Thymus (tissue), 11 donors: ENCODE results near the gene GNAI2. TPM values are rescaled to one million over a fixed set of nuclear protein-coding genes. Genes with fewer than 3 reads are reported as not detected.
"Not testable (repeated sequence)": the region's sequence is repeated elsewhere in the genome, so short reads cannot be mapped to it uniquely, and the experiment has no call there.

Experiments used
- DNase-seq, 9 donors: peaks; one replicate each; pipeline ENCODE4 v3.0.0-alpha.2; 2013; ENCODE audit warnings: low spot score in 9 of 9, low read depth in 6 of 9, missing footprints in 1 of 9
- H3K27ac ChIP-seq, 2 donors: one replicate each; pipeline ENCODE4 v1.5.1; 2013; ENCODE audit warnings: control low read depth in 1 of 2, low read depth in 1 of 2, low read length in 1 of 2, mild to moderate bottlenecking in 1 of 2, moderate library complexity in 1 of 2
- H3K27me3 ChIP-seq, 2 donors: one replicate each; pipeline ENCODE4 v1.5.1; 2013; ENCODE audit warnings: low read length in 1 of 2; ENCODE audit not compliant: control insufficient read depth in 2 of 2, insufficient read depth in 1 of 2
- H3K36me3 ChIP-seq, 2 donors: one replicate each; pipeline ENCODE4 v1.5.1; 2013; ENCODE audit warnings: low read length in 1 of 2, mild to moderate bottlenecking in 1 of 2, moderate library complexity in 1 of 2; ENCODE audit not compliant: control insufficient read depth in 2 of 2, insufficient read depth in 2 of 2
- H3K4me1 ChIP-seq, 2 donors: one replicate each; pipeline ENCODE4 v1.5.1; 2013; ENCODE audit warnings: low read length in 2 of 2; ENCODE audit not compliant: control insufficient read depth in 2 of 2, insufficient read depth in 2 of 2
- H3K4me3 ChIP-seq, 2 donors: one replicate each; pipeline ENCODE4 v1.5.1; 2013; ENCODE audit warnings: low read length in 2 of 2, control low read depth in 1 of 2, mild to moderate bottlenecking in 1 of 2
- H3K9me3 ChIP-seq, 2 donors: one replicate each; pipeline ENCODE4 v1.5.1; 2013; ENCODE audit warnings: low read length in 1 of 2, mild to moderate bottlenecking in 1 of 2; ENCODE audit not compliant: control insufficient read depth in 2 of 2, insufficient read depth in 1 of 2
- WGBS: extraction: QIAGEN DNeasy Blood & Tissue Kit; methylation state at CpG from one replicate; pipeline ENCODE4 v1.1.7; 2013; 5-methylcytosine and 5-hydroxymethylcytosine counted together
- polyA plus RNA-seq: library from polyadenylated mRNA; stranded (reverse); fragments of 200-250 nt; gene quantifications from one replicate; pipeline ENCODE4 v1.2.3, GENCODE V29; 2013
- total RNA-seq: library from RNA; stranded (reverse); fragments of 120-200 nt; gene quantifications from one replicate; pipeline ENCODE4 v1.2.4, GENCODE V29; 2013
- donor health status: healthy.

The GNAI2 gene
- total and polyA plus RNA-seq, 2 donors = 177 to 187 TPM

DNA sequence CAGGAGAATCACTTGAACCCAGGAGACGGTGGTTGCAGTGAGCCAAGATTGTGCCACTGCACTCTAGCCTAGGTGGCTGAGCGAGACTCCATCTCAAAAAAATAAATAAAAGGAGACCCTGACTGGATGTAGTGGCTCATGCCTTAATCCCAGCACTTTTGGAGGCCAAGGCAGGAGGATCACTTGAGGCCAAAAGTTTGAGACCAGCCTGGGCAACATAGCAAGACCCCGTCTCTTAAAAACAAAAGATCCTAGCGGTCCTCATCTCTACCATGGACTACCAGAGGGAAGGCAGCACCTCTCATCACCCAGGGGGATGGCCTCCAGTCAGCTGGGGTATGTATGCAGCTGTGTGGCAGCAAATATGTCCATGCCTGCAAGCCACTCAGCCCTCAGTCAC is 26.2 kb downstream of the GNAI2 start:
- WGBS = 98% methylated on average over 4 of the region's 4 CpGs
- not testable (repeated sequence) for H3K27ac ChIP-seq, DNase-seq, H3K4me3 ChIP-seq, H3K9me3 ChIP-seq
- Histone ChIP-seq H3K27me3 (peaks cover 3 to 30% of the 10 kb centered on the region in 2 donors), H3K4me1 (peaks cover 3 to 30% of the 10 kb centered on the region in 2 donors), H3K36me3 (peaks cover 13 to 20% of the 10 kb centered on the region in 2 donors)

DNA sequence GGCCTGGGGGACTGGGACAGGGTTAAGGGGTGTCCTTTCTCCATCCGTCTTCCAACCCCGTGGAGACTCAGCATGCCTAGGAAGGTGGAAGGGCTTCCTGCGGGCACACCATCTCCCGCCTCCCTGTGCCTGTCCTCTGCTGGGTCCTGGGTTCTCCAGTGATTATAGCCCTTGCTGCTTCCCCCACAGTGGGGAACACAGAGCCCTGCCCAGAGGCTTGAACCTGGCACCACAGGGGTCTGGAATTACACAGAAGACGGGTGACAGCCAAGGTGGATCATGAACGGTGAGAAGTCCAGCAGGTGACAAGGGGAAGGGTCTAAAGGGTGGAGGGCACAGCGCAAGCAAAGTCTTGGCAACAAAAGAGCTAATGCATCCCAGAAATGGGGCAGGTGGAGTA is 26.8 kb downstream of the GNAI2 start:
- peaks cover 7 to 35% of the 10 kb centered on the region in 2 donors for H3K27me3 ChIP-seq
- DNase-seq = no peak
- 96% methylated on average over 7 of the region's 7 CpGs for WGBS
- peaks cover 3 to 30% of the 10 kb centered on the region in 2 donors for H3K4me1 ChIP-seq
- H3K36me3 ChIP-seq = peaks cover 7 to 15% of the 10 kb centered on the region in 2 donors
- H3K27ac ChIP-seq = no peak overlapping the region
- H3K9me3 ChIP-seq = no peaks in the 10 kb centered on the region
- H3K4me3 ChIP-seq = no peak overlapping the region

DNA sequence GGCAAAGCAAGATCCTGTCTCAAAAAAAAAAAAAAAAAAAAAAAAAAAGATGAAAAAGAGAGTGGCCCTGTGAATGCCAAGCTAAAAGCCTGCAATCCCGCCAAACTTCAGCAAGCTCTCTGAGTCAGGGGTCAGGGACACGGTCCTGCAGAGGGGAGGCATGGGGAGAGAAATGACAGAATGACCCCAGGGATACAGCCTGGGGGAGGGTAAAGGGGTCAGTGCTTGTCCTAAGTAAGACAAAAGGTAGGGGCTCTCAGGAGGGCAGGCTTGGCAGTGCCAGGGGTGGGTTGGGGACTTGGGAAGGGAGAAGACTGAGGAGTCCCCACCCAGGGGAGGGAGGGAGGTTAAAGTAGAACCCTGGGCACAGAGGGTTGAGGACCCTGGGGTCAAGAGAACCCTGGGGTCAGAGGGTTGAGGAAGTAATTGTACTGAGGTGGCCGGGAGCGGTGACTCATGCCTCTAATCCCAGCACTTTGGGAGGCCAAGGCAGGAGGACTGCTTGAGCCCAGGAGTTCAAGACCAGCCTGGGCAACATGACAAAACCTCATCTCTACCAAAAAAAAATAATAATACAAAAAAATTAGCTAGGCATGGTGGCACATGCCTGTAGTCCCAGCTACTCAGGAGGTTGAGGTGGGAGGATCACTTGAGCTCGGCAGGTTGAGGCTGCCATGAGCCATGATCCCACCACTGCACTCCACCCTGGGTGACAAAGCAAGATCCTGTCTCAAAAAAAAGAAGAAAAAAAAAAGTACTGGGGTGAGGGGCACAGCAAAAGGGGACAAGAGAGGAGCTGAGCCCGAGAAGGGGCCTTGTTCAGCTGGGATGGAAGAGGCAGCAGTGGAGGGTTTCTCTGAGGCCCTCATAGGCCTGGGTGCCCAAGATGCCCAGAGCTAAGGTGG is 27.7 kb downstream of the GNAI2 start:
- Histone ChIP-seq H3K4me1 (peaks cover 3 to 23% of the 10 kb centered on the region in 2 donors), H3K27ac (no peak overlapping the region), H3K27me3 (peaks cover 7 to 45% of the 10 kb centered on the region in 2 donors), H3K9me3 (no peaks in the 10 kb centered on the region), H3K4me3 (no peak overlapping the region), H3K36me3 (peaks cover 0 to 5% of the 10 kb centered on the region in 2 donors)
- DNase-seq = no peak
- WGBS = 94% methylated on average over 6 of the region's 6 CpGs

DNA sequence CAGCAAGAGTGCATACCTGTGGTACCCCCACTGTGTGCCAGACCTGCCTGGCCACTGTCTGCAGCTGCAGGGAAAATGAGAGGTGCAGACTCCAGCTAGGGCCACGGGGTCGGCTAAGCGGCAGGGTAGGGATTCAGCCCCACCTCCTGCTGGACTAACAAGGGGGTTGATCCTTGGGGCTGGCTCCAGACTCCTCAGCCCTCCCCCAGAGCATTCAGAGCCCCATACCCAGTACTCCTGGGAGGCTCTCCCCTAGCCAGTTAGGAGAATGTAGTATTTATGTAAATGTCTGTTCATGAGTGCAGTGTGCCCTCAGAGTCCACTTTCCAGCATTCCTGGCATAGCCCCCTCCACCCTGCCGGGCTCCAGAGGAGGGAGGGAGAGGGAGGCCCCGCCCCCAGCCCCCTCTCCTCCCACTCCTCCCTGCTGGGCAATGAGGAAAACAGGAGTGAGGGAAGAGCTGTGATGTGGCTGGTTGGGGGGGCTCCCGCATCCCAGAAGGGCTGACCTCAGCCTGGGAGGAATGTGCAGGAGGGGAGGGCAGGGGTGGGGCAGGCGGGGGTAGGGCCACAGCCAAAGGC is 28.5 kb downstream of the GNAI2 start:
- Histone ChIP-seq H3K9me3 (no peaks in the 10 kb centered on the region), H3K27ac (no peak overlapping the region), H3K4me3 (no peak overlapping the region), H3K36me3 (peaks cover 0 to 2% of the 10 kb centered on the region in 2 donors), H3K27me3 (peaks cover 8 to 52% of the 10 kb centered on the region in 2 donors), H3K4me1 (peaks cover 3 to 20% of the 10 kb centered on the region in 2 donors)
- no peak for DNase-seq
- WGBS = 78% methylated on average over 7 of the region's 7 CpGs

DNA sequence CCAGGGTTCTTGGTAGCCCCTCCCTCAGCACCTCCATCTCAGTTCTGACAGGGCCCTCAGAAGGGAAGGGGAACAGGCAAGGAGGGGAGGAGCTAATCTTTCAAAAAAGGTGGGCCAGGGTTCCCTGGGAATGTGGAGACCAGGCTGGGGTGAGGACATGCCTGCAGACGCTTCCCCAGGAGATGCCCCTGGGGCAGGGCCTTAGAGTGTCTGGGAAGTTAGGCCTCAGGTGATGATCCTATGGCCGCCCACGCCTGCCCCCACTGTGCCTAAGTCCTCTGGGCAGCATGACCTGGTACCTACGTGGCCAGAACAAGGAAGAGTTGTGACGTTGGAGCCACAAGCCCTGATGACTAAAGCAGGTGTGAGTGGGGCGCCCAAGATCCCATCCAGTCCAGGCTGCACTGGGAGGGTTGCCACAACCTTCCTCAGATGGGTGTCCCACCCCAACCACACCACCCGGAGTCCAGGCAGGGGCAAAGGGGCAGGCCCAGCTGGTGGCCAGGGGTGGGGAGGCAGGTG is 29.0 kb downstream of the GNAI2 start:
- H3K27ac ChIP-seq = no peak overlapping the region
- H3K4me3 ChIP-seq = no peak overlapping the region
- WGBS = 92% methylated on average over 7 of the region's 7 CpGs
- no peak for DNase-seq
- no peaks in the 10 kb centered on the region for H3K9me3 ChIP-seq
- peaks cover 3 to 15% of the 10 kb centered on the region in 2 donors for H3K4me1 ChIP-seq
- peaks cover 9 to 58% of the 10 kb centered on the region in 2 donors for H3K27me3 ChIP-seq
- no peaks in the 10 kb centered on the region for H3K36me3 ChIP-seq

DNA sequence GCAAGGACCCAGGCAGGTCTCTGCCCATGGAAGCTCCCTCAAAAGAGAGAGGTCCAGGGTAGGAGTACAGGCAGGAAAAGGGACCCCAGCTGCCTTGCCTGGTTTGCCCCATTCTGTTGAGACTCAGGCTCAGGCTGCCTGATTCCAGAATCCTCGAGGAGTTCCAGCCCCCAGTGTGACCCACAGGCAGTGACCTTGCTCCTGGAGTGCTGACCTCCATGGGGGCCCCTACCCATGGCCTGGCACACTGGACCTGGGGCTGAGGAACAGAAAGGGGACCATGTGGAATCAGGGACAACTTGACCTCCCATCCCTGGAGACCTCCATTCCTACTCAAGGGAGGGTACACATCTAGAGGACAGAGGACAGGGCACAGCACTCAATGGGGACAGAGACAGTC is 29.6 kb downstream of the GNAI2 start:
- peaks cover 0 to 11% of the 10 kb centered on the region in 2 donors for H3K4me1 ChIP-seq
- WGBS = 82% methylated on average over 1 of the region's 1 CpG
- no peaks in the 10 kb centered on the region for H3K36me3 ChIP-seq
- no peak overlapping the region for H3K27ac ChIP-seq
- peaks cover 9 to 57% of the 10 kb centered on the region in 2 donors for H3K27me3 ChIP-seq
- H3K4me3 ChIP-seq = no peak overlapping the region
- DNase-seq = no peak
- H3K9me3 ChIP-seq = no peaks in the 10 kb centered on the region

DNA sequence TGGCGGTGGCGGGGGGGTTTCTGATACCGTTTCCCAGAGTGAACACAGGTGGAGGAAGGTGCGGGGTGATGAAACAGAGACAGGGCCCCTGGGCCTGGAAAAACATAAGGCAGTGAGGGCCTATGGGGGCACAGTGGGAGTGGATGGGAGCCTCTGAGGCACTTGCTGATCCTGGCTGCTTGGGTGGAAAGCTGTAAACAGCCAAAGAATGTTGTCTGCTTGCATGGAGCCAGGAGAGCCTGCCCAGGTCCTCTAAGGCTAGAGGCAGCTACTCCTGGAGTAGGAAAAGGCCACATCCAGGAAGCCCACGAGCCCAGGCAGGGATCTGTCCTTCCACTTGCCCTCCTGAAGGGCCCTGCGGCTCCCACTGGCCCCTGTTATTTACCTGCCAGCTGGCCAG is 30.0 kb downstream of the GNAI2 start:
- H3K36me3 ChIP-seq = no peaks in the 10 kb centered on the region
- H3K9me3 ChIP-seq = no peaks in the 10 kb centered on the region
- WGBS = 92% methylated on average over 6 of the region's 6 CpGs
- DNase-seq = no peak
- H3K27ac ChIP-seq = no peak overlapping the region
- H3K4me3 ChIP-seq = no peak overlapping the region
- H3K27me3 ChIP-seq = peaks cover 9 to 56% of the 10 kb centered on the region in 2 donors
- peaks cover 0 to 7% of the 10 kb centered on the region in 2 donors for H3K4me1 ChIP-seq

DNA sequence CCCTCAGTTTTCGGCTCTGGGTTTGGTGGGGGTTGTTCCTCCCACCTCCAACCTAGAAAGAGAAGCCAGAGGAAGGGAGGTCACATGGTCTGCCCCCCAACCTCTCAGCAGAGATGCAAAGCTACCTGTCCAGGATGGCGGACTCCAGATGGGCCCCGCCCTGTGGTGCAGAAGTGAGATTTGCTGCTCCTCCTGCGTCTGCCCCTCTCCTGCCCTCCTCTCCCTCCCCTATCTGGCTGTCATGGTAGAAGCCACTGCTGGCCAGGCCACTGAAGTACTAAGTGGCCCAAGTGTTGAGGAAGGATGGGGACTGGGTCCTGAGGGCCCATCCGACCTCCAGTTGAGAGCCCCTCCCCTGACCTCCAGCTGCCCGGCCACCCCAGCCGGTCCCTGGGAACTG is 30.8 kb downstream of the GNAI2 start:
- H3K4me1 ChIP-seq = peaks cover 0 to 6% of the 10 kb centered on the region in 2 donors
- WGBS = 86% methylated on average over 7 of the region's 7 CpGs
- H3K36me3 ChIP-seq = no peaks in the 10 kb centered on the region
- peak overlapping the region in 1 of 2 donors; percentile 2 for H3K27ac ChIP-seq
- DNase-seq = no peak
- no peak overlapping the region for H3K4me3 ChIP-seq
- peaks cover 9 to 59% of the 10 kb centered on the region in 2 donors for H3K27me3 ChIP-seq
- H3K9me3 ChIP-seq = no peaks in the 10 kb centered on the region
